ENCODE results near the gene UPF2. TPM values are rescaled to one million over a fixed set of nuclear protein-coding genes. Genes with fewer than 3 reads are reported as not detected.
"Not testable (repeated sequence)": the region's sequence is repeated elsewhere in the genome, so short reads cannot be mapped to it uniquely, and the experiment has no call there.

Gene UPF2
- total and polyA plus RNA-seq, 2 of the 13 experiments (the other 11 are each of a cell fraction or from before 2014, with no cell fraction given): 6.2 to 14.5 TPM

DNA sequence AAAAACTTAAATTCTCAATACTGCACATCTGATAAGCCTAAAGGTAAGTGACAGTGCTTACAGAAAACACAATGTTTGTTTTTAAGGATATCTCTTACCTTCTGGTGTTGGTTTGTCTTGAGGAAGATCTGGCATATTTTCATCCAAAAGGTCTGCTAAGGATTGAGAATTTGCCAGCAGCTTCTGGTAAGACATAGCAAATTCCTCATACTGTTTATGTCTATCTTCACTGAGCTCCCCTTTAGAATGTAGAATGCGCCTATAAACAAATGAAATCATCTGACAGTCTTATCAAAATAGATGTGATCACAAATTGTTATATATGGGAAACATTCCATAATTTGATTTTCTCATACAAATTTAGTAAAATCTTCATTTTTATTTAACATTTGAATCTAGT is 28.7 kb downstream of the UPF2 start (continued):
- TF ChIP-seq ZNF33B (CRISPR knock-in tag; IDR thresholded peaks at IDR 0.05): no peak
- no peak for TF ChIP-seq GATAD2A (CRISPR knock-in tag; IDR thresholded peaks at IDR 0.05)
- TF ChIP-seq, protein P1, sequence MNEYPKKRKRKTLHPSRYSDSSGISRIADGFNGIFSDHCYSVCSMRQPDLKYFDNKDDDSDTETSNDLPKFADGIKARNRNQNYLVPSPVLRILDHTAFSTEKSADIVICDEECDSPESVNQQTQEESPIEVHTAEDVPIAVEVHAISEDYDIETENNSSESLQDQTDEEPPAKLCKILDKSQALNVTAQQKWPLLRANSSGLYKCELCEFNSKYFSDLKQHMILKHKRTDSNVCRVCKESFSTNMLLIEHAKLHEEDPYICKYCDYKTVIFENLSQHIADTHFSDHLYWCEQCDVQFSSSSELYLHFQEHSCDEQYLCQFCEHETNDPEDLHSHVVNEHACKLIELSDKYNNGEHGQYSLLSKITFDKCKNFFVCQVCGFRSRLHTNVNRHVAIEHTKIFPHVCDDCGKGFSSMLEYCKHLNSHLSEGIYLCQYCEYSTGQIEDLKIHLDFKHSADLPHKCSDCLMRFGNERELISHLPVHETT (CRISPR knock-in tag; conservative IDR thresholded peaks at IDR 0.05): no peak
- no peak for TF ChIP-seq ATRX (CRISPR knock-in tag; IDR thresholded peaks at IDR 0.05; ENCODE audit: borderline replicate concordance)
- no peak for TF ChIP-seq KAT8 (CRISPR knock-in tag; IDR thresholded peaks at IDR 0.05)
- TF ChIP-seq KDM5A (IDR thresholded peaks at IDR 0.05; ENCODE audit: borderline replicate concordance, low read length): no peak
- TF ChIP-seq CCAR2 (optimal IDR thresholded peaks at IDR 0.05; ENCODE audit: low read depth, low read length): no peak
- TF ChIP-seq, protein P2, sequence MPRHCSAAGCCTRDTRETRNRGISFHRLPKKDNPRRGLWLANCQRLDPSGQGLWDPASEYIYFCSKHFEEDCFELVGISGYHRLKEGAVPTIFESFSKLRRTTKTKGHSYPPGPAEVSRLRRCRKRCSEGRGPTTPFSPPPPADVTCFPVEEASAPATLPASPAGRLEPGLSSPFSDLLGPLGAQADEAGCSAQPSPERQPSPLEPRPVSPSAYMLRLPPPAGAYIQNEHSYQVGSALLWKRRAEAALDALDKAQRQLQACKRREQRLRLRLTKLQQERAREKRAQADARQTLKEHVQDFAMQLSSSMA (CRISPR knock-in tag; IDR thresholded peaks at IDR 0.05): no peak
- TF ChIP-seq, protein P3, sequence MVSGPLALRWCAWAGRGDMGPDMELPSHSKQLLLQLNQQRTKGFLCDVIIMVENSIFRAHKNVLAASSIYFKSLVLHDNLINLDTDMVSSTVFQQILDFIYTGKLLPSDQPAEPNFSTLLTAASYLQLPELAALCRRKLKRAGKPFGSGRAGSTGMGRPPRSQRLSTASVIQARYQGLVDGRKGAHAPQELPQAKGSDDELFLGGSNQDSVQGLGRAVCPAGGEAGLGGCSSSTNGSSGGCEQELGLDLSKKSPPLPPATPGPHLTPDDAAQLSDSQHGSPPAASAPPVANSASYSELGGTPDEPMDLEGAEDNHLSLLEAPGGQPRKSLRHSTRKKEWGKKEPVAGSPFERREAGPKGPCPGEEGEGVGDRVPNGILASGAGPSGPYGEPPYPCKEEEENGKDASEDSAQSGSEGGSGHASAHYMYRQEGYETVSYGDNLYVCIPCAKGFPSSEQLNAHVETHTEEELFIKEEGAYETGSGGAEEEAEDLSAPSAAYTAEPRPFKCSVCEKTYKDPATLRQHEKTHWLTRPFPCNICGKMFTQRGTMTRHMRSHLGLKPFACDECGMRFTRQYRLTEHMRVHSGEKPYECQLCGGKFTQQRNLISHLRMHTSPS (CRISPR knock-in tag; IDR thresholded peaks at IDR 0.05; ENCODE audit: low read depth): no peak
- TF ChIP-seq, protein P4, sequence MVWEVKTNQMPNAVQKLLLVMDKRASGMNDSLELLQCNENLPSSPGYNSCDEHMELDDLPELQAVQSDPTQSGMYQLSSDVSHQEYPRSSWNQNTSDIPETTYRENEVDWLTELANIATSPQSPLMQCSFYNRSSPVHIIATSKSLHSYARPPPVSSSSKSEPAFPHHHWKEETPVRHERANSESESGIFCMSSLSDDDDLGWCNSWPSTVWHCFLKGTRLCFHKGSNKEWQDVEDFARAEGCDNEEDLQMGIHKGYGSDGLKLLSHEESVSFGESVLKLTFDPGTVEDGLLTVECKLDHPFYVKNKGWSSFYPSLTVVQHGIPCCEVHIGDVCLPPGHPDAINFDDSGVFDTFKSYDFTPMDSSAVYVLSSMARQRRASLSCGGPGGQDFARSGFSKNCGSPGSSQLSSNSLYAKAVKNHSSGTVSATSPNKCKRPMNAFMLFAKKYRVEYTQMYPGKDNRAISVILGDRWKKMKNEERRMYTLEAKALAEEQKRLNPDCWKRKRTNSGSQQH (CRISPR knock-in tag; IDR thresholded peaks at IDR 0.05; ENCODE audit: low read depth): no peak
- TF ChIP-seq NFYC (CRISPR knock-in tag; IDR thresholded peaks at IDR 0.05): no peak
- TF ChIP-seq ZNF709 (CRISPR knock-in tag; IDR thresholded peaks at IDR 0.05): no peak

DNA sequence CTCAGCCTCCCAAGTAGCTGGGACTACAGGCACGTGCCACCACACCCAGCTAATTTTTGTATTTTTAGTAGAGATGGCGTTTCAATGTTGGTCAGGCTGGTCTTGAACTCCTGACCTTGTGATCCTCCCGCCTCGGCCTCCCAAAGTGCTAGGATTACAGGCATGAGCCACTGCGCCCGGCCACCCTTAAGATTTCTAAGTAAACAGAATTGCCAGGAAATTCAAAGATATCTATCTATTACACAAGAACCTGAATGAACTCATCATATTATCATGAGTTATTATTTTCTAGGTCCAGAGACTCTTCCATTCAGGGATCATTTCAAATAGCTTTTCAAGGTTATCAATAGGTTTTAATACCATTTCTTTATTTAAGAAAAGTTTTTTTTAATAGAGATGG is 29.2 kb downstream of the UPF2 start:
- H3K9me3 ChIP-seq (ENCODE audit: low read length); POLR2A ChIA-PET; H3K79me2 ChIP-seq (ENCODE audit: insufficient read depth, low read length); H3K4me1 ChIP-seq (ENCODE audit: insufficient read depth, low read length); H4K20me1 ChIP-seq (ENCODE audit: insufficient read depth, low read length); CTCF ChIA-PET (ENCODE audit: low intra/inter-chr PET ratio, low total read pairs); H3K4me3 ChIP-seq (replicated peaks in 1 of 3; ENCODE audit: insufficient read depth in 1 of 3, low read depth in 2 of 3, low read length in 3 of 3); H3K27me3 ChIP-seq (ENCODE audit: control insufficient read depth in 1 of 2, insufficient read depth in 2 of 2, low read length in 2 of 2); ATAC-seq; H3K9ac ChIP-seq (ENCODE audit: insufficient read depth, low read depth, low read length); H3K4me2 ChIP-seq (ENCODE audit: low read depth, low read length); H3K27ac ChIP-seq (ENCODE audit: extremely low read length, insufficient read depth, low read length); DNase-seq (ENCODE audit: low spot score); H2AFZ ChIP-seq (ENCODE audit: low read length); FAIRE-seq; intact Hi-C loops (cut with micrococcal nuclease; ENCODE audit: unreplicated experiment); BruUV-seq (replicated peaks); in situ Hi-C loops (cut with HindIII; ENCODE audit: extremely low pct_ligation_motif_present, low pct_unique_long_range_greater_than_20kb): not testable (repeated sequence)
- H3K36me3 ChIP-seq (replicated peaks in 1 of 2; ENCODE audit: control insufficient read depth in 1 of 2, insufficient read depth in 2 of 2, low read length in 2 of 2): peaks cover 4 to 22% of the 10 kb centered on the region in 2 experiments; a peak in 4 of 5 replicates
- WGBS (ENCODE audit: low lambda C conversion rate): 98% methylated on average over 6 of the region's 6 CpGs
